ENCODE data around the gene PTPRK.

The PTPRK gene

DNA sequence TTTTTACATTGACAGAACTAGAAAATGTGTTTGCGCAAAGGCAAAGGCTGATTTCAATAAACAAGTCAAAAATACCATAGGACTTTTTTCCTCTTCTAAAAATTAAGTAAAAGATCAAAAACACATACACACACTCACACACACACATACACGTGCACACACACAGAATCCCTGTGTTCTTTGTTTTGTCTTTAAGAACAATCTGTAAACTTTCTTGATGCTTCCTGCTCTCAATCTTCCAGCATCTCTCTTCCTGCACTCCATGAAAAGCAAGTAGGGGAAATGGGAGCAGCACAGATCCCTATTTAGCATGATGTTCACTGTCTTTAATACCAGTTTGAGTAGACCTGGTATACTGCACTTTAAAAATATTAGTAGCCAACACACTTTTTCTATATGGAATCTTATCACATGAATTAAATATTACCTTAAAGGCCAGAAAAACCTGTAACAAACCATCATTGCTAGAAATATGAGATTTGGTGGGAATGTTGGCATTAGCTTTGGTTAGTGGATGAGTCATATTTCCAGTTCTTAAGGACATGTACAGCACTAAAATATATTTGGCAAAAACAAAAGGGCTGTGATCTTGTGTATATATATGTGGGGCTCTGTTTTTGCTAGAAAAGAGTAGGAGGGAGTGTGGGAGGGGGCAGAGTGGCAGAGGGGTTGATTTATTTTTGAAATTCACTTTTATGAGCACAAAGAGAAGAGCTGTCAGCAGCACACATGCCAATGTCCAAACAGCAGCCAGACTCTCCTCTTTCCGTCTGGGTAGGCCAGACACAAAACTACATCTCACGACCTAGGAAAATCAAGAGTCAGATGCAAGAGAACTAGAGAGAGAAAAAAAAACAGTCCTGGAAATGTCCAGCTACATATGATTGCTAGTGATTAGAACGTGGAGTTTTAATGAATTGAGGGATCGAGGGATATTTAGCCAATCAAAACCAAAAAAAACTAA is 4.6 kb downstream of the PTPRK start:
- DNase-seq, result no peak

DNA sequence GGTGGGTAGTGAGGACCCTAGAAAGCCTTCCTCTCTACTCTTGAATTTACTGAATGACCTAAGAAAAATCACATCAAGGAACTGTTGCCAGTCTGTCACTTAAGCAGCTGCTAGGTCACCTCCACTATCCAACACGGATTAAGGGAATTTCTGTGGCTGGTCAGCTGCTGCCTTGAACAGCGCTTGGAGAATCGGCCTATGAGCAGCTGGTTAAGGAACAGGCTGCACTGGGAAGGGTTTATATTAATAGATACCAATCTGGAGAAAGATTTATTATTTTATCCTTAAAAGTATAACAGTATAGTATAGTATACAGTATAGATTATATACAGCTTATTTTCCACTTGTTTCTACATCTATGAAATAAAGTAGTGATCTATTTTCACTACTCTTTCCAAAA is 6.5 kb downstream of the PTPRK start:
- no peak for DNase-seq

DNA sequence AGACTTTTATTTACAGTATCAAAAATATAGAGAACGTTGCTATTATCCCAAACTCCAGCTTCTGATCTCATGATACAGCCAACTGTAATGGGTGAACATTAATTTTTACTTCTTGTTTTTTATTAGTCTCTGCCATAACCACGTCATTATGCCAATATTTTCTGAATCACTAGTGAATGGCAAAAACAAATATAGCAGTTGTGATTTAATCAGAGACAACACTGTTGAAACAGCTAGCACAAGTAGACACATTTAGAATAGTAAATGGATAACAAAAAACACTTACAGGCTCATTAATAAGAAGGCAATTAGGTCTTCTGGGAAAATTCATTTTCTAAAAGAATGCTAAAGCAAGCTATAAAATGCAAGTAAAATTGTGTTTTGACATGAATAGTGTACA is 8.1 kb downstream of the PTPRK start:
- DNase-seq, result no peak

DNA sequence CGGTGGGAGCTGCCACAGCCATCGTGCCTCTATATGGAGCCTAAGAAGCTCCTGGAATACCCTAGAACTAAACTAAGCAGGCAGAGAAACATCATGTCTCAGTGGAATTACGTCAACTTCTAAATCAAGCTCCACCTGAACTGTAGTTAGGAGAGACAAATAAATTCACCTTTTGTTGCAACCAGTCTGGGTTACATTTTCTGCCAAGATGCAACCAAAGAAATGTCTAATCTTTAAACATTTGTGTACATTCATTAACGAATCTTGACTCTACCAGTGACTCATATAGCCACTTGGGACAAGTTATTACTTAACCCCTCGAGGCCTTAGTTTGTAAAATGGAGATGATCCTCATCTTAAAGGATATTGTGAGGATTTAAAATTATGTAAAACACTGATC is 8.9 kb downstream of the PTPRK start:
- no peak for DNase-seq

DNA sequence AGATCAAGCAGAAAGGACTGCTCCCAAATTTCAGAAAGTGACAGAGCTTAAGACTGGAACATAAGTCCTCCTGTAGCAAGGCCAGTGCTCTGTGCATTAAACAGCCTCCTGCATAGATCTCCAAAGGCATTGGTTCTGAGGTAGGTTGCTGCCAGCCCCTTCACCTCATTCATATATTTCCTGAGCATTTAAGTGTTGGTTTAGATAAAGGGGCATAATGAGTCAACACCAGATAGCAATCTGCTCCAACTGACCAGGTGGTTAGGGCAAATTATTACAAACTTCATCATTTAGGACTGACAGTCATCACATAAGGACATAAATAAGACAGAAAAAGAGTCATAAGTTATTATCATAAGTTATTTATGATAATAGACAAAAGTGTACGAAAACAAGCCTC is 10.7 kb downstream of the PTPRK start:
- DNase-seq, result no peak

DNA sequence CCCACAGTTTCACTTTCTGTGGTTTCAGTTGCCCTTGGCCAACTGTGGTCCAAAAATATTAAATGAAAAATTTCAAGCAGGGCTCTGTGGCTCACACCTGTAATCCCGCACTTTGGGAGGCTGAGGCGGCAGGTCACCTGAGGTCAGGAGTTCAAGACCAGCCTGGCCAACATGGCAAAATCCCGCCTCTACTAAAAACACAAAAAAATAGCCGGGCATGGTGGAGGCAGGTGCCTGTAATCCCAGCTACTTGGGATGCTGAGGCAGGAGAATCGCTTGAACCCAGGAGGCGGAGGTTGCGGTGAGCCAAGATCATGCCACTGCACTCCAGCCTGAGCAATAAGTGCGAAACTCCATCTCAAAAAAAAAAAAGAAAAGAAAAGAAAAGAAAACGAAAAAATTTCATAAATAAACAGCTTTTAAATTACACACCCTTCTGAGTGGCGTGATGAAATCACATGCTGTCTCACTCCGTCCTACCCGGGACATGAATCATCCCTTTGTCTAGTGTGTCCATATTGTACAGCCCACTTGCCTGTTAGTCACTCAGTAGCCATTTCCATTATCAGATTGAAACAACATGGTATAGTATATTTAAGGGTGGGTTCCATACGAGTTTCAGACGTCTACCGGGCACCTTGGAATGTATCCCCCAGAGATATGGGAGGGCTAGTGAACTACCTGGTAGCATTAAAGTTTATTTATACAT is 11.7 kb downstream of the PTPRK start:
- no peak for DNase-seq

DNA sequence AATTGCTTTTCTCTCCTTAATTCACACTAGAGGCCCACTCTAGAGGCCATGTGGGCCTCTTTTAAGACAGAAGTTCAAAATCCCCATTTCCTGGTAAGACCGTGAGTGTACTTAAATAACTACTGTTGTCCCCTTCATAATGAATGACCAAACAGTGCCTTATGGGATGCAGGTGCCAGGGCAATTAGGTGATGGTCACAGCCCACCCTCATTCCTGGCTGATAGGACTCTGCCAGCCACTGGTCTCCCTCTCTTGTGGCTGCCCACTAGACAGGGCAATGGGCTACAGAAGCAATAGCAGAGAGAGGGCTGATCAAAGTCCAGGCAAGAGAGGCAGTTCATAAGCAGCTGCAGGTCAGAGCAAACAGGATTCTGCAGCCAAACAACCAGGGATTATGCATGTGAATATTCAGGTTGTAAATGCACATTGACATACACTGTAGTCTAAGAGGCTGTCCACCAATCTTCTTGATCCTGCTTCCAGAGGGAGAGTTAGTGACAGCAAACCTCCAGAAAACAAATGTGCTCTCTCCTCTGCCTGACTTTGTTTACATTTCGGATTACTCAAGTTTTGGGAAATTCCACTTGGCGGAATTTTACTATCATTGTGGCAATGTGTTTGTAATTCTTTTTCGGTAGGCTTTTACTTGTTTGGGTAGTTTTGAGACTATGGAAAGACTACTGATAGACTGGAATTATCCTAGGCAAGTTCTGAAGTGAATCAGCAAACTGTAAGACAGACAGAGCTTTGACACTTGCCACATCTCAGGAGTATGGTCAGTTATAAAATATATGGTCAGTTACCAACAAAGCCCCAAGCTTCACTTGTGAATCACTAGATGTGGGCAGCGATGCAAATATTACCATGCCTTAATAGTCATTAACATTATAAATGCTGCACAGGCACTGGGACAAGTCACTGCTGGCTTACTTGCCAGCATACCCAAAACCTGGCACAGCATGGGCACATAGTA is 12.8 kb downstream of the PTPRK start:
- no peak for DNase-seq

DNA sequence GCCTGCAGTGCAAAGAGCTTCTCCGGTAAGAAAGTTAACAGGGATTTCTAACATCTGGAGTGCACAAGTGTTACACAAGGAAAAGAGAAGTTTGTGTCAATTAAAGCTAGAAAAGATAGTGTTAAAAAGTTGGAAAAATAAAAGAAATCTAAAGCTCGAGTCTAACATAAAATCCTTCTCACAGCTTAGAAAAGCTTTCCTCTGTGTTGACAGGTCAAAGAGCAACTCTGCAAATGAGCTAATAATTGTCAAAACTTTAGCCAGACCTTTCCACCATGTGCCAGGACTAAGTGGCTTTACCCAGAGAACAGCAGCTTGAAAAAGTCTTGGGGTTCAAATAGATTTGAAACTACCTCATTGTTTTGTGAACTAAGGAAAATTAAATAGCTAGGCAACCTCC is 14.8 kb downstream of the PTPRK start:
- no peak for DNase-seq

DNA sequence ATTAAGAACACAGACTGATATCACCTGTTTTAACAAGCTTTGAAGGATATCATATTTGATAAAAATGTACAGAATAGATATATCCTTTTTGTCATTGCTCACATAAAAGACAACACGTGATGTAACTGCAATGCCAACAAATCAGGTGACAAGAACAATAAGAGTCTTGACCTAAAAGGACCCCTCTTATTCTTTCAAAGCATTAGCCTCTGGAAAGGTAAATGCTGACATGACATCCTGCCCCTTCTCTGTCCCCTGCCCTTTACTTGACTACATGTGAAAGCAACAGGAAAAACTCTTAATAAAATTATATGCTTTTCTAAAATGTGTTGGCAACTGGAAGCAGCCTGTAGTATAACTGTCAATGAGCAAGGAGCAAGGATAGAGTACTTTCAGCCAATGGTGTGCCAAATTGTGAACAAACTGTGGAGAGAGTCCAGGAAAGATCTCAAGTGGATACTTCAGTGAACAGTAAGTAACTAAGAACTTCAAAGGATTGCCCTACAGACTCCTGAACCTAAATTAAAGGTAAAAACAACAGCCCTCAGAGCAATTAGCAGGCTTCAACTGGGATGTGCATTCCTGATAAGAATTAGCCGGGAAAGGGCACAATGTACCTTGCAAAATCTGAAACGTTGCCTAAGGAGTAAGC is 16.3 kb downstream of the PTPRK start:
- peak; percentile 48 for DNase-seq

DNA sequence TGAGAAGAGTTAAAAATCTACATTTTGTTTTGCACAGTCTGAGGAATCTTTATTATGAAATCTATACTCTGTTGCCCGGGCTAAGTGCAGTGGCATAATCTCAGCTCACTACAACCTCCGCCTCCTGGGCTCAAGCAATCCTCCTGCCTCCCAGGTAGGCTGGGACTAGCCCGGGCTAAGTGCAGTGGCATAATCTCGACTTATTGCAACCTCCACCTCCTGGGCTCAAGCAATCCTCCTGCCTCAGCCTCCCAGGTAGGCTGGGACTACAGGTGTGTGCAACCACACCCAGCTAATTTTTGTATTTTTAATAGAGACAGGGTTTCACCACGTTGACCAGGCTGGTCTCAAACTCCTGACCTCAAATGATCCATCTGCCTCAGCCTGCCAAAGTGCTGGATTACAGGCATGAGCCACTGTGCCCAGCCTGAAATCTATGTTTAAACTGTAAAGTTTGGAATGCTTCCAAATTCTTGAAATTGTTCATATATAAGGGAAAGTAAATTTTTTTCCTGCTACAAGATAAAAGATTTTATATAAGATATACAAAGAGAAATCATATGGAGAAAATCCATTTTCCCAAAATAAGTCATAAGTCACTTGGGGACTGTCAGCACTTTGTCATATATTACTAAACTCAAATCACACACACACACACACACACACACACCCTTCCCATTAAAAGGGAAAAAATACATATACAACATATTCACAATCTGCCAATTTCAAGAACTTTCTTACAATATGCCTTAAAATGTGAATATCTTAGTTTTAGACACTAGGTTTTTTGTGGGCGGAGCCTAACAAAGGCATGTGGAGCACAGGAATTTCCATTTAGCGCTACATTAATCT is 19.4 kb downstream of the PTPRK start:
- DNase-seq, result no peak

DNA sequence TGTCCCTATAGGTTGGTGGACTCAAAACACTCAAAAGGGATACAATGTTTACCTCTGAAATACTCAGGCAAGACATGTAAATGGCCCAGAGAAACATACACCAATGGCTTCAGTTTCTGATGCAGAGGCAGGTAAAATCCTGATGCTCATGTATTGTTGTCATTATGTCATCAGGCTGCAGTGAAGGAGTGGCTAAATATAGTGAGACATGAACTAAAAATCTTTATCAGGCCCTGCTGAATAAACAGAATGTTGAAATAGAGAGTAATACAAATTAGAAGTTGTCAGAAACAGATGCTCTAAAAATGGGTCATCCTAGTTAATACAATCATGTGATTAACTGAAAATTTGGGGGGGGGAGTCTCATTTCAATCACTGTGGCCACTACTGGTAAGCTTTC is 20.4 kb downstream of the PTPRK start:
- DNase-seq, result no peak

DNA sequence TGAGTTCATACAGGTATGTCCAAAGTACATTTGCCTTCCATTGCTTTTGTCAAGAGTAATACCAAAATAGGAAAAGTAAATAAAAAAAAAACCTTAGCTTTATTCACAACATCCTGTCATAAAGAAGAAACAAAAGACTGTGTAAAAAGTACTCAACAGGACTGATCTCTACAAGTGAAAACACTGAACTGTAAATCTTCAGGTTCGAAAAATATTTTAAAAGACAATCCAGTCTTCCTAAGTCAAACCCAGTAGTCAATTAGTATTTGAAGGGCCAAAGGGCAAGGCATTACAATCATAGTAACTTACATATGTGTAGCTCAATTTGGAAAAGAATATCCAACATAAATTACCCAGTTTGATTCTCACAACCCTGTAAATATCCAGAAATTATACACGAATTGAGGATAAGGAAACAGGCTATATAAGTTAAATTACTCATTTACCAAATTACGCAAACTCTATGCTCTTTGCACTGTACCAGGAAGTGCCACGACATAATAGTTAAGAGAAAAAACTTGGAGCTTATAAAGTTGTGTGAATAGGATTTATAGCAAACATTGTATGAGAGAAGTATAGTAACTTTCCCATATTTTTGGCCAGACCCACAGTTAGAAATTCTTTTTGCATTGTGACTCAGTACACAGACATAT is 21.2 kb downstream of the PTPRK start:
- no peak for DNase-seq

DNA sequence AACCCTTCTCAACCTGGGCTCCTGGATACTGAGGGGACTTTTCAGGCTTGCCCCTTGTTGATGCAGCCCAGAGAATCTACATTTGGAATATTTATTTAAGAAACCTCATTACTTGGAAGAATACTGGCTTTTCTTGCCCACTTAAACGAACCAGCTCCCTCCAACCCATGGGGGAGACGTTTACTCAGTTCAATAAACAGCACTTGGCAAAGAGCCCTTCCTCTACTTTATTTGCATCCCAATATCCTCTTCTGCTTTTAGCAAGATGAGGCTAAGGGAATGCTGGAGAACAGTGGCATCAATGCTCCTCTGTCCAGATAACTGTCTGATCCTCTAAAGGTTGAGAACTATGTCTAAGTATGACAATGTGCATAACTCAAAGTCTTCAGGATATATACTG is 22.2 kb downstream of the PTPRK start:
- no peak for DNase-seq

DNA sequence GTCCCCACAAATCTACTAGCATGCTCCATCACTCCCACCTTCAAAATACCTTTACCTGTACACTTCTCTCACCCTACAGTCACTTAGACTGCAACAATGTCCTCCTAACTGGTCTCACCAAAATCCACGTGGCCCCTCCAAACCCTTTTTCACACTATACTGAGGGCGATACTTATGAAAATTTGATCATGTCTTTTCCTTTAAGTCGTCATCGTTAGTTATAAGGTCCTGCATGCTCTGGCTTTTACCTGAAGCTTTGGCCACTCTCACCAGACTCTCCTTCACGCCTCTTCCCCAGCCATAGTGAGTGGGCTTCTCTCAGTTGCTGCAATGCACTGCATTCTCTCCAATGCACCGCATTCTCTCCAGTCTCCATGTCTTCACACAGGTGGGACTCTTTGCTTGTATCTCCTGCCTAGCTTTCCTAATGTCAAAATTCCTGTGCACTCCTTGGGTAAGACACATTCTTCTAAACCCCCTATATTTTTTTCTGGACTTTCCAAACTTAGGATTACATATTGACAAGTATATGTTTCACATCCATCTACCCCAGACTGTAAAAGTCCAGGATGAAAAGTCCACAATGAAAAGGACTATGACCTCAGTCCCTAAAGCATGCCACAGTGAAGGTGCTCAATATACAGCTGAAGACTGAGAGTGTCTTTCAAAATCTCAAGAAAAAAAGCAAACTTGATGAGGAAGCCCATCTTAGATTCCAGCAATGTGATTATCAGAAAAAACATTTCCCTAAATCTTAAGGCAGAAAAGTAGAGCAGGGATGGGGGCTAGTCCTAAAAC is 24.7 kb downstream of the PTPRK start:
- DNase-seq, result no peak

DNA sequence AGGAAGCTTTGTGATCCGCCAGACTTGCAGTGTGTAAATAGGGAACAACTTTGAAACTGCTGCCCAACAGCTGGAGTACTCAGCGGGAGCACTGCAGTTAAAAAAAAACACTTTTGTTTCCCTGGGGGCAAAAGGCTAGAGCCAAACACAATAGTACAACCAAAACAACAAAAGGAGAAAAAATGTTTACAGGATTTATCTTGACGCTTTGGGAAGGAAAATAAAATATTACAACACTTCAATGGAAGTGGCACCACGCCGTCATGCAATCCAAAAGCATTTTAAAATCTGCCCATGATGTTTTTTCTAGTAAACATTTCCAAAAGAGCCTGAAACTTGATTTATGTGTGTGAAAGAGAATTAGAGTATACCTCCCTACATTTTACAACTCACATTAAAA is 26.0 kb downstream of the PTPRK start:
- peak; percentile 42 for DNase-seq

DNA sequence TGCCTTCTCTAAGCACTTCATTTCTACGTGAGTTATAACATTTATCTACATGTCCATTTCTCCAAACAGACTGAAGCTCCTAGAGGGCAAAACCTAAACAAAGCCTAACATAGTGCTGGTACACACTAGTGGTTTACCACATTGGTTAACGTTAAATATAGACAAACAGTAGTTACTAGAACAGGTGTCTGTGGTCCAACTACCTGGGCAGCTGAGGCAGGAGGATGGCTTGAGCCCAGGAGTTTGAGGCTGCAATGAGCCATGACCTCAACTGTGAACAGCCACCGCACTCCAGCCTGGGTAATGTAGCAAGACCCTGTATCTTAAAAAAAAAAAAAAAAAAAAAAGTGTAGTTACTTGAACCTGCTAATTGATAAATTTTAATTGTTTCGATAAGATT is 26.5 kb downstream of the PTPRK start:
- DNase-seq, result peak; percentile 22

DNA sequence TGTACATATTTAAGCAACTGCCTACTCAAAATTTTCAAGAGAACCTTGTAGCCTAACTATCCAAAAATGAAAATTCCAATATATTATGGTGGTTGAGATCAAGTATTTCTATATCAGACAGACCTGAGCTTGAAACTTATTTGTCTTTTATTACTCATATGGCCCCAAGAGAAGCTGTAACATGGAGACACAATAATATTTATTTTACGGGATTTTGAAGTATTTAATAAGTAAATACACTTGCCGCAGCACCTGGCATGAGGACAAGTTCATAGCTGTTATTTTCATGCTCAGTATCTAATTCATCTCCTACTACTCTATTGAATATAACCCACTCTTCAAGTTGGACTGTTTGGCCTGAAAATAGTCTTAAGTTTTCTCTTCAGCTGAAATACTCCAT is 28.0 kb downstream of the PTPRK start:
- DNase-seq, result peak; percentile 32

DNA sequence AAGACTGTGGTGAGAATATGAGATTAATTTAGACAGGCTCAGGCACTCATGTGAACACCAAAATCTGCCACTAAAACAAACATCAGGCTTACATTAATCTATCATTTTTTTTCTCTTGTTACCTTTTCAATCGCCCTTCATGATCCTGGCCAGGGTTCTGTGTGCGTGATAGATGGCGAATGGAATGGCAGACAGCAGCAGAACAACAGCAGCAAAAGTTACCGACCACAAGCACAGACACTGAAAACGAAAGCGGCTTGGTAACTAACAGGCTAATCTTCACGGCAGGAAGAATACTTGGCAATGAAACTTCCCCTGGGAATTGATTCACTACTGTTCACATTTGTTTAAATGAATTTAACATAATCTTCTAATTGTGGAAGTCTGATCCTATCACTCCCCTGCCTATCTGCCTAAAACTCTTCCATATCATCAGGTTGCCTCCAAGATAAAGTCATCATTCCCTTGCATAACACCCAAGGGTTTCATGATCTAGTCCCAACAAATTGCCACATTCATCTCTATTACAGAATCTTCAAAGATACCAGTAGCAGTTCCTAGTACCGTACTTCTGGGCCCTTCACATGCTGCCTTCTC is 28.7 kb downstream of the PTPRK start:
- DNase-seq, result peak; percentile 30

DNA sequence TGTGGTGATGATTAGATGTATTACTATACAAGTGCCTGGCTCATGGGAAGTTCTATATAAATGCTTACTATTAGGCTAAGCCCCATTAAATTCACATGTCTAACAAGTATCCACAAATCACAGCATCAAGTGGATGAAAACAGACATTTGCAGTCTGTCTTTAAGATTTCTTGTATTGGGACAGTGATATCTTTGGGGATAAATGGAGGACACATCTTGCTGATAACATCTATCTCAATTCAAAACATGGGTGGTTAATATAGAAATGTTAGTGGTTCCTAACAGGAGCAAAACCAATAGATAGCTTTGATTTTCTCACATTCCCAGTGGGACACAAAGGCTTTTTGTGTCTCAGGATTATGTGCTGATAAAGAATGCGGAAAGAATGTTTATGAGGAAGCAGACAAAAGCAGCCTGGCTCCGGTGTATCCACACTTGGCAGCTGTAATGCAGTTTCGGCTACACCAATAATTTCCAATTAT is 29.3 kb downstream of the PTPRK start:
- peak; percentile 6 for DNase-seq

DNA sequence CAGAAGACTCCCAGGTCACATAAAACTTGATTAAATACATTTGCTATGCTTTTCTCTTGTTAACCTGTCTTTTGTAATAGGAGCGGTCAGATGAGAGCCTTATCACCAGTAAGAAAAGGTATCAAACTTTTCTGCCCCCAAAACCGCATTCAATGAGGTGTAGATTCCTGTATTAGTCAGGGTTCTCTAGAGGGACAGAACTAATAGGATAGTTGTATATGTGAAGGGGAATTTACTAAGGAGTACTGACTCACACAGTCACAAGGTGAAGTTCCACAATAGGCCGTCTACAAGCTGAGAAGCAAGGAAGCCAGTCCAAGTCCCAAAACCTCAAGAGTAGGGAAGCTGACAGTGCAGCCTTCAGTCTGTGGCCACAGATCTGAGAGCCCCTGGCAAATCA is 32.7 kb downstream of the PTPRK start:
- DNase-seq, result no peak
